Islet precursor cell (in vitro differentiated cells): Measurements from ENCODE around the gene PTPN7.
"Not testable (repeated sequence)": the region's sequence is repeated elsewhere in the genome, so short reads cannot be mapped to it uniquely, and the experiment has no call there.

Experiments
- DNase-seq: peaks from one replicate; pipeline ENCODE4 v3.0.0-alpha.2; 2018

The PTPN7 gene

GRCh38 chr1:202129453-202130296 lies 30.7 kb downstream of the PTPN7 start:
- no peak for DNase-seq

GRCh38 chr1:202127836-202128622 lies 32.4 kb downstream of the PTPN7 start:
- no peak for DNase-seq

GRCh38 chr1:202127061-202127460 lies 33.3 kb downstream of the PTPN7 start:
- no peak for DNase-seq

DNA sequence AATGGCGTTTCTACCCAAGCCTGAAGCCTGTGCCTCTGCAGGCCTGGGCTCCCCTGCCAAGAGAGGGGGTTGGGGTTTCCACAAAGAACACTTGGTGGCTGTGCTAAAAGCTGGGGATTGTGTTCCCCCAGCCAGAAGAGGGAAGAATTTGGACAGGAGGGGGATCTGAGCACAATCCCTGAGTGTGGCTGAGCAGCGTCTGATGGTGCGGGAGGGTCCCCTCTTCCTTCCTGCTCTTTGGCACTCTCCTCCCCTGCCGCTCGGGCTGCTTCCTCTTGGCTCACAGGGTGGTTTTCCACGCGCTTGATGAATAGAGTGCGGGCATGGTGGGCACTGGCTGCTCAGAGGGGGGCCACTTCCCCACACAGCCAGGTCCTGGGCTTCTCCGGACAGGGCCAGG lies 34.0 kb downstream of the PTPN7 start:
- no peak for DNase-seq

DNA sequence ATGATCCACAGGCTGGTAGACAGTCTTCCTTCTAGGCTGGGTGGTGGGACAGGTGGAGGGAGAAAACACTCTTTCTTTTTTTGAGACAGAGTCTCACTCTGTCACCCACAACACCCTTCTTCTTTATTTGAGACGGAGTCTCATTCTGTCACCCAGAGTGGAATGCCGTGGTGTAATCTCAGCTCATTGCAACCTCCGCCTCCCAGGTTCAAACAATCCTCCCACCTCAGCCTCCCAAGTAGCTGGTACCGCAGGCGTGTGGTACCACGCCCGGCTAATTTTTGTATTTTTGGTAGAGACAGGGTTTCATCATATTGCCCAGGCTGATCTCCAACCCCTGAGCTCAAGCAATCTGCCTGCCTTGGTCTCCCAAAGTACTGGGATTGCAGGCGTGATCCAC lies 34.8 kb downstream of the PTPN7 start:
- no peak for DNase-seq

DNA sequence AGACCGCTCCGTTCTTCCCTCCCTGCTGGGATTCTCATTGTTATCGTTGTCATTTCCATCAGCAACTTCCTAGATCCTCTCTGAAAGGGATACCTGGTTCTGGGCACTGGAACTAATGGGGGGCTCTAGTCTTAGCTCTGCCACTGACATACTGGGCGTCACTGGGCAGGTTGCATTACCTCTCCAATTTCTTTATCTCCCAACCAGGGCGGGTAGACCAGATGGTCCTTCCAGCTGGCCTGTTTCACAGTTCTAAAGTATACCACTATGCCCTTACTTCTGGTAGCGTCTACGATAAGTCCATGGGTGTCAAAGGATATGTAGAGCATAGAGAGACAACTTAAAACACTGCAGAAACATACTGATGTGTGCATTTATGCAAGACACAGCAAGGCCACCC lies 36.3 kb downstream of the PTPN7 start:
- no peak for DNase-seq

GRCh38 chr1:202123336-202123813 lies 37.0 kb downstream of the PTPN7 start:
- no peak for DNase-seq

GRCh38 chr1:202122639-202123335 lies 37.6 kb downstream of the PTPN7 start, which contains the start of gene GPR37L1:
Gene GPR37L1 (plus strand): TSS chr1:202122917. CDS start chr1:202122964, 47 bp downstream.
- peak; percentile 94 for DNase-seq

- DNase-seq = no peak
Observed at GRCh38 chr1:202121006-202121405, 39.4 kb downstream of the PTPN7 start.

DNA sequence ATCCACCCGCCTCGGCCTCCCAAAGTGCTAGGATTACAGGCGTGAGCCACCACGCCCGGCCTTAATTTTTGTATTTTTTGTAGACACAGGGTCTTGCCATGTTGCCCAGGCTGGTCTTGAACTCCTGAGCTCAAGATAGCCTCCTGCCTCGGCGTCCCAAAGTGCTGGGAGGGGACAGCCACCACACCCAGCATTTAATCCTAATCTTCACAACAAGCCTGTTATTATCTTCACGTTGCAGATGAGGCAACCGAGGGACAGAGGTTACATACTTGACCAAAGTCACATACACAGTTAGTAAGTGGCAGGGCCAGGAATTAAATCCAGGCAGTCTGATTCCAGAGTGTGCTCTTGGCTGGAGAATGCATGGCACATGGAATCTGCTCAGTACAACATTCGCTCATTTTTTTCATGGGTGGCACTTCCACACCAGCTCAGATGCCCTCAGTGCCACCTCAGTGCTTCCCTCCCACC lies 42.5 kb downstream of the PTPN7 start:
- no peak for DNase-seq

DNA sequence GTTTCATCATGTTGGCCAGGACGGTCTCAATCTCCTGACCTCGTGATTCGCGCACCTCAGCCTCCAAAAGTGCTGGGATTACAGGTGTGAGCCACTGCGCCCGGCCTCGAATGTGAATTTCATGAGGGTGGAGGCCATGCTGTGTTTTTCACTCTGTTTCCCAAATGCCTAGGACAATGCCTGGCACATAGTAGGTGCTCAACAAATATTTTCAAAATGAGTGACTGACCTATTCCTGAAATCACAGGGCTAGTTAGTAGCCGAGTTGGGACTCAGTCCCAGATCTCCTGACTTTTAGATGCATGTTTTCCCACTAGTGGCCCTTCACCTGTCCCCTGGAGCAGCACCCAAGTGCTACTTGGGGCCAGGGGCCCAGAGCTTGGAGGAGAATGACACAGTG lies 44.1 kb downstream of the PTPN7 start:
- DNase-seq = no peak

- no peak for DNase-seq
Observed at GRCh38 chr1:202113690-202114300, 46.6 kb downstream of the PTPN7 start.

DNA sequence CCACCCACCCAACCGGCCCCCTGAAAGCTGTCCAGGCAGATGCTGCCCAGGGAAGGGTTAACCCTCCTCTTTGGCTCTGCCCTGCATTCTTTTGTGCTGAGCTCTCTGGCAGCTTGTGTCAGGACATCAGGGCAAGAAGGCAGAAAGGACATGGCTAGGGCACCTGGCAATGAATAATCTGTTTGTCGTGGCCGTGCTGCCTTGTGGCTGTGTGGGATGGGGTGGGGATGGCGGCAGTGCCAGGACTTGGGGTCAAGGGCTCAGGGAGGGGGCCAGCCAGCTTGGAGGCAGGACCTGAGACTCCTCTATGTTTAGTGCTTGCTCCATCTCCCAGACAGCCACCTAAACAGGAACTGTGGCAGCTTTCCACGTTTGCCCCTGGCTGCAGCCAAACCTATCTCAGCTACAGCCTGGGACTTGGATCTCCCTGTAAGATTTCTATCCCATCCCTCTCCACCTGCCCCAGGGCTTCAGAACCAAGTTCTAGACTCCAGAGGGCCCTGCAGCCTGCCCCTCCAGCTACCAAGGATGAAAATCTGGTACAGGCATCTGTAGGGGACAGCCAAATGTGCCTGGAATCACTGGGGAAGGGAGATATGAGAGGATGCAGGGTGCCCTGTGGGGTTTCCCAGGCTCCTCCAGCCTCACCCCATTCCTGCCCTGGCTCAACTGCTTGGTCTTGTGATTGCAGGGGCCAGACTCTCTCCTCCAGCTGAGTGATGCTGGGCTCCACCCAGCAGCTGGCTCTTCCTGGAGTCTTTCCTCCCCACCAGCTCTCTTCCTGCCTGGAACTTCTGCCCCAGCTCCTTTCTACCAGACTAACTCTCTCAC lies 47.3 kb downstream of the PTPN7 start:
- DNase-seq = peak; percentile 73

- not testable (repeated sequence) for DNase-seq
Observed at GRCh38 chr1:202111589-202111988, 48.8 kb downstream of the PTPN7 start.

- DNase-seq = peak; percentile 55
Observed at GRCh38 chr1:202110977-202111376, 49.4 kb downstream of the PTPN7 start.

DNA sequence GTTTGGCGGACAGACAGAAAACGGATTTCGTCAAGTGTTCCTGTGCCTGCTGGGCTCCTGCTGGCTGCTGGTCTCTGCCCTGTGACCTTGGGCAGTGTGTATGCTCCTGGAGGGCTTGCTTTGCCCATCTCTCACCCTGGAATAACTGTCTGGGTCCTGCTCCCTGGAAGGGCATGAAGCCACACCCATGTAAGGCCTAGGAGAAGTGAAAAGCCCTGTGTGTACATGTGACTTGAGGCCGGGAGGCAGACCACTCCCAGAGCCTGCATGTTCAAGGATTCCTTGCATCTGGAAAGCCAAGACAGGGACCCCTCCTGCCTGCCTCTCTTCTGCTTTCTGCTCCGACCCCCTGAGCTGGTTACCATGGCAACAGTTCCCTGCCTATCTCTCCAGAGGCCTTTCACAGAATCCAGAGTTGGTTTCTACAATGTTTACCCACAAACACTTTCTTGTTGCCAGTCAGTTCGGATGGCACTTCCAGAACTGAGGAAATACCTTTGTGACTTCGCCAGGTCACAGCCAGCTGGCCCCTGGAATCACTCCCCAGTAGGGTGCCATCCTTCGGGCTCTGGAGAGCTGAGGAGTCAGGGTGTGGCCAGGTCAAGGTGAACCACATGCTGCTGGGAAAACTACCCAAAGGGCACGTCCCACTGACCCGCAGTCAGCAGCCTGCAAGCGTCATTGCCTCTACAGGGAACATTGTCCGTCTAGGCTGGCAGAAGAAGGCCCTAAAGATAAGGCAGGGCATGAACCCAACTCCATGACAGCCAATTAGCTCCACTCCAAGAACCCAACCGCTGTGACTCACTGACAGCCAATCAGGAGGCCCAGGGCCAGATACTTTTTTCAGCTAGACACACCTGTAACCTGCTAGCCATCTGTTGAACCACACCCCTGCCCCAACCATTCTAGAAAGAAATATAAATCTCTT lies 52.3 kb downstream of the PTPN7 start:
- peak; percentile 57 for DNase-seq

DNA sequence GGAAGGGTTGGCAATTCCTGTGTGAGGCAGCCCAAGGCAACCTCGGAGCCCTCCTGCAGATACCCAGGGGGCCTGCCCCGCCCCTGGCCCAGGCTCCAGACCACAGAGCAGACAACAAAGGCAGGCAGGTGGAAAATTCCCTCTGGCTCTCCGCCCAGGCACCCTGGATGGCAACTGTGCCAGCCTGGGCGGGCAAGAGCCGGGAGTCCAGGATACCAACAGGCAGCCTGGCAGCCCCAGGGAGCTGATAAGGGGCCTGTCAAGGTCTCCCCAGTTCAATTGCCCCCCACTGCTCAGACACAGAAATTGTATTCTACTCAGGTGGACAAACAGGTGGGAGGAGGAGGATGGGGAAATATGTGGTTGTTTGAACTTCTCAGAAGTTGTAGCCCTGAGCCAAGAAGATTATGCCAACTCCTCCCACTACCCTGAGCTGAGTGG lies 53.1 kb downstream of the PTPN7 start:
- peak; percentile 56 for DNase-seq

DNA sequence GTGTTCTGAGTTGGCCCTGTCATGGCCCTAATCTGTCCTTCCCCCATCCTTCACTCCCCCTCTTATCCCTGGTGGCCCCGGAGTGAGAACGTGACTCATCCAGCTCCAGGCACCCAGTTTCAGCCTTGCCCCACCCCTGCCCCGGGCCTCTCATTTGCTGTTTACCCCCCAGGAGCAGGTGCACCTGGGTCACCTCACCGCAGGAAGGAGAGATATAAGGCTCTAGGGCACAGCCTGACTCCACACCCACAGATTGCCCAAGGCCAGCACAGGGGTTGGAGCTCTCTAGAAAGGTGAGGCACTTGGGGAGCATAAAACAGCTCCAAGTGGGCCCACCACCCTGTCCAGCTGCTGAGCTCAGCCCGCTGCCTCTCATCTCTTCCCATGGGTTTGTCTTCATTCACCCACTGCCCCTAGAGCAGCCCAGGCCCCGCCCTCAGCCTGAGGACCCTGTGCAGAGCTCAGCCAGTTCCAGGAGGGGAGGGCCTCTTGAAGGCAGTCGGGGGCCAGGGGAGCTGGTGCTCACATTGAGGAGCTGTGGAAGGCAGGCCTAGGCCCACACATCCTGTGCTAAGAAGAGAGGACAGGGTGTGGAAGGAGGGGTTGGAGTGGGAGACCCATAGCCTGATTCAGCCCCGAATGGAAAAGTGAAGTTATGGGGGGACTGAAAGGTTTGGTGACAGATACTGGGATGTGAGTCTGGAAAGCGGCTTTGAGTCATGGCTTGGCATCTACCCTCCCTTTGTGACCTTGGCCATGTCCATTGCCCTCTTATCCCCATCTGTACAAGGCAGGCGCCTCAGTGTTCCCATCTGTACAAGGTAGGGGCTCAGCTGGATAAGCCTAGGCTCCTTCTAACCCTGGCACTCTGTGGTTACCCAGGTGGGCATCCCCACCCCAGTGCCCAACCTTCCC lies 53.8 kb downstream of the PTPN7 start:
- DNase-seq = peak; percentile 72
